GM03348 (cell line): ENCODE results near the gene TUBGCP6.
A peak's percentile ranks its signal among the peaks of the same experiment; 100 is the strongest.
"Not testable (repeated sequence)": the region's sequence is repeated elsewhere in the genome, so short reads cannot be mapped to it uniquely, and the experiment has no call there.

ENCODE experiments used
- DNase-seq: peaks from one replicate; pipeline ENCODE4 v3.0.0; 2012; ENCODE audit warnings: low spot score

TUBGCP6 gene

GRCh38 chr22:50210378-50211139, 34.3 kb downstream of the TUBGCP6 start:
- DNase-seq, result no peak

DNA sequence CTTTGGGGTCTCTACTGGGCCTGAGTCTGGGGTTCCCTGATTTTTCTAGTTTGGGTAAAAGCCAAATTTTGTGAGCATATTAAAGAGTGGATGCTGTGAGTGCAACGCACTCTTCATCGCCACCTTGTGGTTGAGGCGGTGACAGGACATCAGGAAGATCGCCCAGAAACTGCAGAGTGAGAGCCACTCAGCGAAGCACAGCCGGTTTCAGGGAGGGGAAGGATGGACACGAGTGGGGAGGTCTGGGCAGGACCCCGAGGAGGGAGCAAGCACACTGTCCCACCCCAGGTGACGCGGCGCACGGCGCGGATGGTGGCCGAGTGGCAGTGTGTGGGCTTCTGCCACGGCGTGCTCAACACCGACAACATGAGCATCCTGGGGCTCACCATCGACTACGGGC, 34.9 kb downstream of the TUBGCP6 start:
- peak; percentile 89 for DNase-seq

GRCh38 chr22:50208939-50209892, 35.6 kb downstream of the TUBGCP6 start:
- DNase-seq, result no peak

DNA sequence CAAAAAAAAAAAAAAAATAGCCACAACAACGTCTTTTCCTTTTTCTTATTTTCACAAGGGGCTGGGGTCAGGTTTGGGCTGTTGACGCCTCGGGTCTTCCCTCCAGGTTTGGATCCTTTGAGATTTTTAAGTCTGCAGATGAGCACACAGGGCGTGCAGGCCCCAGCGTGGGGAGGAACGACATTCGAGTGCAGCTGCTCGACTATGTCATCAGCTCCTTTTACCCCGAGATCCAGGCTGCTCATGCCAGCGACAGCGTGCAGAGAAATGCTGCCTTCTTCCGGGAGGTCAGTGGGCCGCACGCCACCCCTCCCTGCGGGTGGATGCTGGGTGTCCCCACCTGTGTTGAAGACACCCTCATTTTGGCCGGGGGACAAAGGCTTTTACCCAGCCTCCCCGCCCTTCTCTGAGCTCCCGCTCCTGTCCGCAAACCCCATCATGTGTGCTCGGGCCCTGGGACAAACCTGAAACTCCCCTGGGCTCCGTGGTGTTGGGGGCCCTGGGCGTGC, 36.3 kb downstream of the TUBGCP6 start:
- no peak for DNase-seq

DNA sequence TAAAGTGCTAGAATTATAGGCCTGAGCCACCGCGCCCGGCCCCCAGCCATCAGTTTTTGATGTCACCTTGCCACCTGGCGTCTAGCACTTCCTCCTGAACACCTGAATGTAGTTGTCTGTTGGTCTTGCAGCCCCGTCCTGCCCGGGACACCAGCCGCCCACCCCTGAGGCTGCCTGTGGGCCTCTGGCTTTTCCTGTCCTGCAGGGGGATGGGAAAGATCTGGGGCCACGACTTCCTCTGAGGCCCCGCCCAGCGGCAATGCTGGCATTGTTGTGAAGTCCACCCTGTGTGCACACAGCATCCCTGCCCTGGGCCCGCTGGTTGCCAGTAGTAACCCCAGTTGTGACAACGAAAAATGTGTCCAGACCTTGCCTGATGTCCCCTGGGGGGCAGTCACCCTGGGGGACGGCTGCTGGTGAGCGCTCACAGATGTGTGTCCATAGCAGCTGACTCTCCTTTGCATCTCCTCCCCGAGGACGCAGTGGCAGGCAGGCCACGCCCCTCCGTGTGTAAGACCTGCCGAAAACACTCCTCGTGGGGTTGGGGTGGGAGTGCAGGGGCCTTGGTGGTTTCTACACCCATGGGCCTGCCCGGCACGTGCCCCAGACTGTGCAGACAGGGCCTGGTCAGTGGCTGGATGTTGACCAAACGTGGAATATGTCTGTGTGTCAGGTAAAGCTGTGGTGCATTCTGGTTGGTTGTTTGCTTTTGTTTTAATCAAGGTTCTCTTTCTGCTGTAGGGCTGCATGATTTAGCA, 37.3 kb downstream of the TUBGCP6 start:
- DNase-seq, result no peak

- DNase-seq, result peak; percentile 67
Observed at GRCh38 chr22:50206599-50206998, 38.2 kb downstream of the TUBGCP6 start.

GRCh38 chr22:50205781-50206569, 38.8 kb downstream of the TUBGCP6 start:
- DNase-seq, result no peak

- DNase-seq, result not testable (repeated sequence)
Observed at GRCh38 chr22:50204998-50205397, 39.8 kb downstream of the TUBGCP6 start.

- DNase-seq, result no peak
Observed at GRCh38 chr22:50204571-50204970, 40.3 kb downstream of the TUBGCP6 start.

DNA sequence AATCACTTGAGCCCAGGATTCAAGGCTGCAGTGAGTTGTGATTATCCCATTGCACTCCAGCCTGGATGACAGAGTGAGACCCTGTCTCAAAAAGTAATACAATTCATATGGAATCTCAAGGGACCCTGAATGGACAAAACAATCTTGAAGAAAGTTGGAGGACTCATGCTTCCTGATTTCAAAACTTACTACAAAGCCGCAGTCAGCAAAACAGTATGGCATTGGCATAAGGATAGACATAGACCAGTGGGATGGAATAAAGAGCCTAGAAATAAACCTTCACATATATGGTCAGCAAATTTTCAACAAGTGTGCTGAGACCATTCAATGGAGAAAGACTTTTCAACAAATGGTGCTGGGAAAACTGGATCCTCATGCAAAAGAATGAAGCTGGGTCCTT, 41.5 kb downstream of the TUBGCP6 start:
- no peak for DNase-seq

GRCh38 chr22:50202130-50202666, 42.6 kb downstream of the TUBGCP6 start:
- DNase-seq, result no peak

- peak; percentile 67 for DNase-seq
Observed at GRCh38 chr22:50201191-50202129, 43.4 kb downstream of the TUBGCP6 start.

- DNase-seq, result peak; percentile 100
Observed at GRCh38 chr22:50200461-50201190, 44.2 kb downstream of the TUBGCP6 start, which contains the start of gene SELENOO. Gene SELENOO (plus strand): TSS chr22:50201011. CDS start chr22:50201037, 26 bp downstream.

DNA sequence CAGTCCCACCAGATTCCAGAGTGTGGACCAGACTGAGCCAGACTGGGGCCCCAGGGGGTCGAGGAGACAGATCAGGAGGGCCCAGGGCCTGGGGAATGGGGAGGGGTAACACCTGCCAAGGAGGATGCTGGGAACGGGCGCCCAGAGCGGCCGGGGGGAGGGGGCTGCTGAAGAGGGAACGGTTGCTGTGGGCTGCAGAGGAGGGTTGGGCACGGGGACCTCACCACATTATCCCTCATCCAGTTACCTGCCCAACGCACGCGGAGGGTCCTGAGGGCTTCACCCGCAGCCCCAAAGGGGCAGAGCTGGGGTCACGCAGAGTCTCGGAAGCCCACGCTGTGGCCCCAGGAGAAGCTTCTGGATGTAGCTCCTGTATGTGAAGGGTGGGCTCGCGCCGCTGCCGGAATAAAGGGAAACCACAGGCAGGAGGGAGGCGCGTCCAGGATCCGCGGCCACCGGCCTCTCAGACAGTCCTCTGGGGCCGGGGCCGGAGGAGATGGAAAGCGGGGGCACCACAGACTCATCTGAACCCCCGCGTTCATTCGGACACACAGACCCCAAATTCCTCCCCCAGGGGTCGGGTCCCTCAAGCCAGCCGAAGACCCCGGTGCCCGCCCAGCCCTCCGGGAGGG, 44.9 kb downstream of the TUBGCP6 start:
- no peak for DNase-seq

GRCh38 chr22:50199251-50199721, 45.5 kb downstream of the TUBGCP6 start:
- no peak for DNase-seq

- DNase-seq, result no peak
Observed at GRCh38 chr22:50198624-50199017, 46.2 kb downstream of the TUBGCP6 start.

DNA sequence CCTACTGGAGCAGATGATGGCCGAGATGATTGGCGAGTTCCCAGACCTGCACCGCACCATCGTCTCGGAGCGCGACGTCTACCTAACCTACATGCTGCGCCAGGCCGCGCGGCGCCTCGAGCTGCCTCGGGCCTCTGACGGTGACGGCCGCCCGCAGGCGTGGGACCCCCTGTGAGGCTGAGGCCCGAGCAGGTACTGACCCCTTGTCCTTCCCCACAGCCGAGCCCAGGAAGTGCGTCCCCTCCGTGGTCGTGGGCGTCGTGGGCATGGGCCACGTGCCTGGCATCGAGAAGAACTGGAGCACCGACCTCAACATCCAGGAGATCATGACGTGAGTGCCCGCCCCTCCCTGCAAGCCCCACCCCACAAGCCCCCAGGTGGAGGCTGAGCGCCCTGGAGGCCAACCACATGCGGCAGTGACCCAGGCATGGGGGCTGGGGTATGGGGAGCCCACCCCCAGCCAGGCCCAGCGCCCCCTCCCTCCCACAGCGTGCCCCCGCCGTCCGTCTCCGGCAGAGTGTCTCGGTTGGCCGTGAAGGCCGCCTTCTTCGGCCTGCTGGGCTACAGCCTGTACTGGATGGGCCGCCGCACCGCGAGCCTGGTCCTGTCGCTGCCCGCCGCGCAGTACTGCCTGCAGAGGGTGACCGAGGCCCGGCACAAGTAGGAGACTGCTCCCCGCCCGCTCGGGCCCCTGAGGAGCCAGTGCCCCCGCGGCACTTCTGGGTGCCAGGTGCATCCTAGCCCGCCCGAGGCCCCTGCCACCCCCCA, 46.8 kb downstream of the TUBGCP6 start:
- DNase-seq, result no peak
